PC-9 (cell line): ENCODE results near the gene PIH1D1. TPM values are rescaled to one million over a fixed set of nuclear protein-coding genes. Genes with fewer than 3 reads are reported as not detected.

Experiments
- BruUV-seq: library from RNA; stranded (reverse); fragments of 400-500 nt; replicated peaks from 2 replicates; lab custom pipeline; 2021; lab: Mats Ljungman, UMichigan
- CTCF ChIA-PET: fragments of 300-600 bp; sonication (Branson Sonifier 250); formaldehyde crosslinking; loops from one replicate; lab custom pipeline; 2022; ENCODE audit warnings: antibody characterized with exemption; lab: Charles Lee
- POLR2A ChIA-PET: fragments of 300-600 bp; sonication (Branson Sonifier 250); formaldehyde crosslinking; loops from one replicate; lab custom pipeline; 2022; ENCODE audit warnings: antibody characterized with exemption; ENCODE audit not compliant: unreplicated experiment; lab: Charles Lee
- DNase-seq, 2 experiments: peaks; one replicate each; pipeline versions ENCODE4 v3.0.0 to v3.0.0-alpha.2; 2015 to 2022; ENCODE audit warnings: mixed read lengths in 1 of 2
- H2AFZ ChIP-seq: fragments of 200-600 bp; sonication (generic); 2 replicates; pipeline ENCODE4 v1.8.1; 2017; ENCODE audit warnings: antibody characterized with exemption
- H3F3A ChIP-seq: fragments of 200-600 bp; sonication (generic); 2 replicates; pipeline ENCODE4 v1.8.1; 2017; ENCODE audit warnings: antibody characterized with exemption, mild to moderate bottlenecking, low read depth; ENCODE audit not compliant: insufficient read depth
- H3K27ac ChIP-seq: fragments of 200-600 bp; sonication (generic); 2 replicates; pipeline ENCODE4 v1.6.1; 2016; ENCODE audit warnings: mixed run types
- H3K27me3 ChIP-seq: fragments of 200-600 bp; sonication (generic); 2 replicates; pipeline ENCODE4 v1.6.1; 2016; ENCODE audit warnings: low read depth, mixed run types; ENCODE audit not compliant: insufficient read depth
- H3K36me3 ChIP-seq: fragments of 200-600 bp; sonication (generic); 2 replicates; pipeline ENCODE4 v1.6.1; 2016; ENCODE audit warnings: low read depth, mixed run types
- H3K4me1 ChIP-seq: fragments of 200-600 bp; sonication (generic); replicated peaks from 2 replicates; pipeline ENCODE4 v1.6.1; 2016; ENCODE audit warnings: mixed run types; ENCODE audit not compliant: insufficient read depth
- H3K4me2 ChIP-seq: fragments of 200-600 bp; sonication (generic); 2 replicates; pipeline ENCODE4 v1.6.1; 2017; ENCODE audit warnings: mixed run types
- H3K4me3 ChIP-seq: fragments of 200-600 bp; sonication (generic); 2 replicates; pipeline ENCODE4 v1.6.1; 2016; ENCODE audit warnings: mixed run types
- H3K79me2 ChIP-seq: fragments of 200-600 bp; sonication (generic); 2 replicates; pipeline ENCODE4 v1.6.1; 2017; ENCODE audit warnings: low read depth, mixed run types
- H3K9me2 ChIP-seq: fragments of 200-600 bp; sonication (generic); 2 replicates; pipeline ENCODE4 v1.8.1; 2017; ENCODE audit warnings: mild to moderate bottlenecking; ENCODE audit not compliant: insufficient read depth
- H3K9me3 ChIP-seq: fragments of 200-600 bp; sonication (generic); 2 replicates; pipeline ENCODE4 v1.8.1; 2016; ENCODE audit warnings: low read depth; ENCODE audit not compliant: insufficient read depth
- H4K20me1 ChIP-seq: fragments of 200-600 bp; sonication (generic); 2 replicates; pipeline ENCODE4 v1.8.1; 2017; ENCODE audit not compliant: insufficient read depth
- CTCF ChIP-seq: fragments of 200-600 bp; sonication (generic); conservative IDR thresholded peaks from 2 replicates; pipeline ENCODE4 v1.6.1; 2017; ENCODE audit warnings: mixed run types, antibody characterized with exemption, mild to moderate bottlenecking, moderate library complexity
- EZH2 ChIP-seq: fragments of 200-600 bp; sonication (generic); IDR thresholded peaks from 2 replicates; pipeline ENCODE4 v1.8.0; 2017; ENCODE audit warnings: antibody characterized with exemption, low read depth
- intact Hi-C: fragments of 100-400 bp; cut with micrococcal nuclease; formaldehyde crosslinking; loops from one replicate; pipeline ENCODE4 v1.10.0; 2022; ENCODE audit not compliant: unreplicated experiment
- total RNA-seq: library from RNA; stranded (reverse); gene quantifications from 2 replicates; pipeline ENCODE4 v1.2.3, GENCODE V29; 2021

PIH1D1 gene
- total RNA-seq, 1 experiment from 2014 or later = 156 TPM

GRCh38 chr19:49488046-49488862 is 36.6 kb upstream of the PIH1D1 start:
- peak overlapping the region; percentile 91 for H3K27ac ChIP-seq
- H3K9me2 ChIP-seq = no peaks in the 10 kb centered on the region
- H3K27me3 ChIP-seq = no peaks in the 10 kb centered on the region
- no TSS peak for BruUV-seq
- intact Hi-C loops = no loop called here
- H3F3A ChIP-seq = peaks cover 57% of the 10 kb centered on the region
- H3K36me3 ChIP-seq = peaks cover 51% of the 10 kb centered on the region
- H4K20me1 ChIP-seq = peaks cover 52% of the 10 kb centered on the region
- POLR2A ChIA-PET = interaction anchor here (0.6 kb wide), 1 partner anchor 512 kb away, joined by 7 read pairs; no protein-coding TSS in a partner anchor
- H3K79me2 ChIP-seq = peaks cover 52% of the 10 kb centered on the region
- CTCF ChIA-PET = interaction anchor here (0.6 kb wide), 1 partner anchor 43 kb away, joined by 5 read pairs; no protein-coding TSS in a partner anchor
- TF ChIP-seq CTCF (no peak), EZH2 (no peak)
- H3K4me2 ChIP-seq = peak overlapping the region; percentile 95
- peaks cover 18% of the 10 kb centered on the region for H3K4me1 ChIP-seq
- H3K9me3 ChIP-seq = no peaks in the 10 kb centered on the region
- H2AFZ ChIP-seq = no peak overlapping the region
- DNase-seq = no peak
- H3K4me3 ChIP-seq = peak overlapping the region; percentile 96

GRCh38 chr19:49487277-49488045 is 35.8 kb upstream of the PIH1D1 start, which contains the start of gene RPL13A:
RPL13A (plus strand) TSS chr19:49487608; CDS start chr19:49487630, 22 bp downstream.
- H3K27ac ChIP-seq = peak within 1 kb of the TSS; percentile 91
- H3K4me1 ChIP-seq = peaks cover 18% of the 10 kb centered on the region
- no peaks in the 10 kb centered on the region for H3K9me3 ChIP-seq
- peaks cover 48% of the 10 kb centered on the region for H3K36me3 ChIP-seq
- intact Hi-C loops = loop anchor here (1.0 to 2.0 kb wide), 3 partner anchors 9 to 389 kb away; partner anchors contain the start of genes AKT1S1, ALDH16A1, RPS11 and TBC1D17
- no peaks in the 10 kb centered on the region for H3K27me3 ChIP-seq
- peak; percentile 97 to 99 for DNase-seq
- BruUV-seq = TSS peak; percentile 66
- ChIA-PET CTCF (interaction anchor here (0.6 kb wide), 1 partner anchor 43 kb away, joined by 5 read pairs; no protein-coding TSS in a partner anchor), POLR2A (interaction anchor here (0.6 kb wide), 1 partner anchor 511 kb away, joined by 7 read pairs; no protein-coding TSS in a partner anchor)
- H3K9me2 ChIP-seq = no peaks in the 10 kb centered on the region
- H4K20me1 ChIP-seq = peaks cover 44% of the 10 kb centered on the region
- H2AFZ ChIP-seq = peak within 1 kb of the TSS; percentile 88
- no peak for TF ChIP-seq EZH2
- peak within 1 kb of the TSS; percentile 96 for H3K4me2 ChIP-seq
- H3K79me2 ChIP-seq = peaks cover 52% of the 10 kb centered on the region
- H3F3A ChIP-seq = peaks cover 49% of the 10 kb centered on the region
- H3K4me3 ChIP-seq = peak within 1 kb of the TSS; percentile 96

- Histone ChIP-seq H3K9me2 (no peaks in the 10 kb centered on the region), H4K20me1 (peaks cover 38% of the 10 kb centered on the region), H3K27ac (peak overlapping the region; percentile 80), H3K36me3 (peaks cover 41% of the 10 kb centered on the region), H3K4me1 (peaks cover 18% of the 10 kb centered on the region), H3K4me2 (peak overlapping the region; percentile 96), H3K27me3 (no peaks in the 10 kb centered on the region), H3K4me3 (peak overlapping the region; percentile 71), H3F3A (peaks cover 42% of the 10 kb centered on the region), H2AFZ (peak overlapping the region; percentile 88), H3K79me2 (peaks cover 52% of the 10 kb centered on the region), H3K9me3 (no peaks in the 10 kb centered on the region)
- no peak for TF ChIP-seq EZH2
- TF ChIP-seq CTCF = no peak
- no peak for DNase-seq
- intact Hi-C loops = loop anchor here (1.0 to 2.0 kb wide), 3 partner anchors 10 to 390 kb away; partner anchors contain the start of genes AKT1S1, ALDH16A1, RPS11 and TBC1D17
- CTCF ChIA-PET = no interaction called here
- POLR2A ChIA-PET = no interaction called here
- BruUV-seq = TSS peak; percentile 90
Measured at GRCh38 chr19:49486710-49487276, 35.2 kb upstream of the PIH1D1 start.
